GM19240 (cell line): Measurements from ENCODE around the gene WDR38.
A peak's percentile ranks its signal among the peaks of the same experiment; 100 is the strongest.

Experiments
- DNase-seq: peaks from one replicate; pipeline ENCODE4 v3.0.0; 2011; ENCODE audit warnings: low spot score; ENCODE audit not compliant: insufficient read length

Gene WDR38

DNA sequence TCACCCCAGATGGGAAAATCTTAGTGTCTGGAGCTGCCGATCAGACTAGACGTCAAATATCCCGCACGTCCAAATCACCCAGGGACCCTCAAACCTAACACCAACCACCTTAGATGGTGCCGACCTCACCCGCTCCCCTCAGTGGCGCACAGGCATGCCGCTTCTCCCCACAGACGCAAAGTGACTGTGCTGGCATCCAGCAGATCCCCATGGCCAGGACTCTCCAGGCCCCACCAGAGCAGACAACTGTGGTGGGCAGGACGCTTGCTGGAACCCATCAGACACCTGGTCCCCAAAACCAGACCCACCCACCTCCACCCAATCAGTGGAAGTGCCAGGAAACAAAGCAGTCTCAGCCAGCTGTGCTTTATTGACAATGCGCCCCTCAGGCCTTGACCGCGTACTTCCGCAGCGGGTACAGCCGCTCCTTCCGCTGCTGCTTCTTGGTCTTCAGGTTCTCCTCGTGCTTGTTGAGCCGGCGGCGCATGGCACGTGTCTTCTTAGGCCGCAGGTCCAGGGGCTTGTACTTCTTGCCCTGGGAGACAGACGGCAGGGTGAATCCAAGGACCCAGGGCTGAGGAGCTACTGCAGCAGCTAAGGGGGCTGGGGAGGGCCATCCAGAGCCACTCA is 4.4 kb downstream of the WDR38 start:
- no peak for DNase-seq

- no peak for DNase-seq
Measured at GRCh38 chr9:124858330-124859046, 5.2 kb downstream of the WDR38 start.

GRCh38 chr9:124859803-124860581 is 6.7 kb downstream of the WDR38 start:
- DNase-seq, result no peak

GRCh38 chr9:124860582-124861341 is 7.5 kb downstream of the WDR38 start:
- DNase-seq, result no peak

GRCh38 chr9:124861342-124862229 is 8.3 kb downstream of the WDR38 start, which contains the start of the genes ARPC5L and RPL35:
Gene ARPC5L (plus strand): TSS chr9:124862130. CDS start chr9:124869291, 7,161 bp downstream.
Gene RPL35 (minus strand): TSS chr9:124861957. CDS start chr9:124861912, 45 bp downstream.
- DNase-seq, result peak; percentile 89

DNA sequence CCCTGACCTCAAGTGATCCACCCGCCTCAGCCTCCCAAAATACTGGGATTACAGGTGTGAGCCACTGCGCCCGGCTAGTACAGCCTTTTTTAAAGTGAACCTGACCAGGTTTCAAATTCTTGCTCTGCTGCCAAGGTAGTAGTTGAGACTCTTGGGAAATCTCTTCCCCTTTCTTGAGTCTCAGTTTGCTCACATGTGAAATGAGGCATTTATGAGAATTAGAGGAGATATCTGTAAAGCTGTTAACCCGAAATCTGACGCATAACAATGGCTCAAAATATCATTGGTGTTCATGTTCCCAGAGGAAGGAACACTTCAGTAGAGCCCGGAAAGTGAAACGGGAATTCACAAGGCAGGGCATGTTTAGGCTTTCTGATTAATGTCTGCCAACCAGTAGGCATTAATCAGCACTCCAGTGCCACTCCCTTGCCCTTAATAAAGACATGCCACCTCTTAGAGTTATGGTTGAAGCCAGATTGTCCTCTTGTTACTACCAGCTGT is 10.2 kb downstream of the WDR38 start:
- DNase-seq, result no peak

DNA sequence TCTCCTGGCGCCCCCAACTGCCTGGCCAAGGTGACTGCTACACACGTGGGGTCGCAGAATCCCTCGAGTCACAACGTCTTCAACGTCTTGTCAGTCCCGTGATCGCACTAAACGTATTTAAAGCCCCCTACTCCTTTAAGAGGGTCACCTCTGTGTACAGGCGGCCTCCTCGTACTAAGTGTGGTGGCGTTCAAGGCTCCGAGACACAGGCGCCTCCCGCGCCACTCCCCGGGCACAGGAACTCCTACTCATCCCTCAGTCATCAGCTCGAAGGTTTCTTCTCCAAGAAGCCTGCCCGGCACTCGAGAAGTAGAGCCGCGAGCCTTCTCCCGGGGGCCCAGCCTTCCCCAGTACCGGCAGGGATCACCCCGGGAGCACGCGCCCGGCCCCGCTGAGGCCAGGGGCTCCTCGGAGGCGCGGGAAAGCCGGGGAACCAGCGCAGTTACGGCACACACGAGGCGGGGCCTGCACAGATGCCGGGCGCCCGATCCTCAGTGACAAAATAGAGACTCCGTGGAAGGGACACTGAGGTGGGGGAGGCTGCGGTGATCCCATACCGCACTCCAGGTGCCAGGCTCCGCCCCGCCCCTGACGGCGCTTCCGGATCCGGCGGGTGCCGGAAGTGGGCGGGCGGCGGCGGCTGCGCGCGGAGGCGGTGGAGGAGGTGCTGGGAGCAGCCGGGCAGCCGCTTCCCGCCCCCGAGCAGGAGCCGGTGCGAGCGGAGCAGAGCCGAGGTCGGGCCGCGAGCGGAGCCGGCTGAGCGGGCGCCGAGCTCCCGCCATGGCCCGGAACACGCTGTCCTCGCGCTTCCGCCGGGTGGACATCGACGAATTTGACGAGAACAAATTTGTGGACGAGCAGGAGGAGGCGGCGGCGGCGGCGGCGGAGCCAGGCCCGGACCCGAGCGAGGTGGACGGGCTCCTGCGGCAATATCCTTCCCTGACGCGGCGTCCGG is 15.5 kb downstream of the WDR38 start:
- peak; percentile 75 for DNase-seq

GRCh38 chr9:124869466-124869985 is 16.3 kb downstream of the WDR38 start:
- no peak for DNase-seq

DNA sequence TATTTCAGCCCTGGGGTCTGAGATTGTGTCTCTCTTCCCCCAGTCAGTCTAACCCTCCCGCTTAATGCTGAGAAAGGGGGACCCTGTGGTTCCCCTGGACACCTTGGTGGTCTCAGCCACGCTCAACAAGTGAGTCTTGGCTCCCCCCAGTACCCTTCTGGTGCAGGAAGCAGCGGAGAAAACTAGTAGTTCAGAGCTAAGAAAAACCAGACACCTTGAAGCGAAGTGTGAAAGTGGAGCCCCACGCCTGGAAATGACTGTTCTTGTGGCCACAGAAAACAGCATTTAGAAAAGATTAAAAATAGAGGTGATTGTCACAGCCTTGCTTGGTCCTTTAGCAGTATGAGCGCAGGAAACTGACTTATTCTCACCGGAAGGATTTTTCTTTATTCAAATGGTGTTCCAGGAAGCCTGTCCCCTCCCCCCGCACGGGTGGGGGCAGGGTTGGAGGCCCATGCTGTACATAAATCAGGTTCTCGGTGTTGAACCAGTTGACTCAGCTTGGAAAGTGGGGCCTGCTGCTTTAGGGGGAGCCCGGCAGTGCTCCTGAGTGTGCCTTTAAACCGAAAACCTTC is 16.8 kb downstream of the WDR38 start:
- DNase-seq, result peak; percentile 53

- DNase-seq, result no peak
Measured at GRCh38 chr9:124870723-124871122, 17.5 kb downstream of the WDR38 start.

DNA sequence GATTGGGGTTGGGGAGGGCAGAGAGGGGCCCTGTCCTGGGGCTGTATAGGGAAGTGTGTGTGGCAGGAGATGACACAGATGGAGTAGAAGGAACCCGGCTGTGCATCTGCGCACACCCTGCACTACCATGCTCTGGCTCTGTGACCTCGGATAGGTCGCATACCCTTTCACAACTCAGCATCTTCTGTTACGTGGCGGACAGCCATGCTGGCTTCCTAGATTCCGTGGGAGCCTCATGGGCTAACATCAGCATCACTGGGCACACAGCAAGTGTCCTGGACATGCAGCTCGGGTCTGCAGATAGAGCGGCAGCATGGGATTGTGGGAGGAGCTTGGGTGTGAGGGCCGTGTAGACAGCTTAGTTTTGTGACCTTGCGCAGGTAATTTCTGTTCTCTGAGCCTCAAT is 17.9 kb downstream of the WDR38 start:
- DNase-seq, result no peak

DNA sequence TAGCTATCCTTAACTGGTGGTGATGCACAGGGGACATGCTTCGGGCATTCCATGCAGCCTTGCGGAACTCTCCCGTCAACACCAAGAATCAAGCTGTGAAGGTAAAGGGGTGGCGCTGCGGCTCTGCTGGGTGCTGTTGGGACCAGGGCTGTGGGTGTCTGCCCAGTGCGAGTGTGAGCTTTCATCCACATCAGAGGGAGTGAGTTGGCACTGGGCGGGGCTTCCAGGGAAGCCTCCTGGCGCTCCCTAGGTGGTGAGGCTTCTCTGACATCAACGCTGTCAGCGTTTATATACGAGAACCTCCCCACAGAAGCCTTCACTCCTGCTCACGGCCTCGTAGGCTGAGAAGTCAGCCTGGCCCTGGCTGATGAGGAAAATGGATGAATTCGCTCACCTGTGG is 20.4 kb downstream of the WDR38 start:
- DNase-seq, result no peak

- no peak for DNase-seq
Measured at GRCh38 chr9:124875501-124875900, 22.2 kb downstream of the WDR38 start.

- no peak for DNase-seq
Measured at GRCh38 chr9:124877021-124877782, 23.9 kb downstream of the WDR38 start.

DNA sequence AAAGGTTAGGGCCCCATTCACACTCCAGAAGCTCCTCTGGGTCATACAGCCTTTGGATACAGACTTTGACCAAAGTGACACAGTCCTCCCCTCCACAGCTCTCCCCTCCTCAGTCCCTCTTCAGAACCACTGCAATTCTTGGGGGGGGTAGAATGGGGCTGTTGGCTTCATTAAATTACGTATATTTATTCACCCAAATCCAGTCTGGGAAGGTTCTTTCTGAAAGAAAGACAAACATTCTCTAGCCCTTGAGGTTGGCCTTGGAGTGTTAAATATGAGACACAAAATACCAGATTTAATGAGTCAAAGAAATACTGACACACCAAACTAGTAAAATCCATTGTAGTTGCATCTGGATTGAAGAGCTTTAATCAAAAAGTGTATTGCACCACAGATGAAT is 24.8 kb downstream of the WDR38 start:
- no peak for DNase-seq

DNA sequence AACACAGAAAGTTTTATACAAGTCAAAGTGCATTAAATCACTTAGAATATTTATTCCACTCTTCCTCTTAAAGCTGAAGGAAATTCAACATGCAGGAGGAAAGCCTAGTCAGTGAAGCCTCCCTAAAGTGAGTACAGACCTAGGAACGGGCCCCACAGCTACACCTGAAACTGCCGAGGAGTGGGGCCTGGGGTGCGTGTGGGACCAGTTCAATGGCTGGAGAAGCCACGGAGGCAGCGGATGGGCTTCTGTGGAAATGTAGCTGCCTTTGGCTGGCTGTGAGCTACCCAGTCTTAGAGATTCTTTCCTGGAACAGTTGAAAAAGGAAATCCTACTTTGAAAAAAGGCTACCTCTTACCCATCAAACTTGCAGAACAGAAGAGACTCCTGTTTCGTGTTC is 25.3 kb downstream of the WDR38 start:
- DNase-seq, result no peak

GRCh38 chr9:124879226-124879625 is 26.0 kb downstream of the WDR38 start:
- DNase-seq, result no peak

DNA sequence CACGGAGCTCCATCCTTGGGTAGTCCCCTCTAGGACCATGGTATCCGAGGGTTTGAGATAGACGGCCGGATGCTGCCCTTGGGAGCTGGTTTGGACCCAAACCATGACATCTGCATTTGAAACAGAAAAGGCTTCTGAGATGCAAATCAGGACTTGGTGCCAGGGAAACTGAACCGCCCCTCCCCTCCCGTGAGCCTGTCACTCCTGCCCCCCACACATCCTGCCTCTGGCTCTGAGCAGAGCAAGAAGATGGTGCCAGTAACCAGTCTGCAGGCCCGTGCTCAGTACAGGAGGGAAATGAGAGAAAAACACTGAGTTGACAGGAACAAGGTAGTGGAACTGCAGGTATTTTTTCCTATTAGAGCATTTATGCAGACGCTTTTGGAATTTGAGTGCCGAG is 27.2 kb downstream of the WDR38 start:
- no peak for DNase-seq
